SU-DHL-6 (cell line): ENCODE results near the gene COBL.
A peak's percentile ranks its signal among the peaks of the same experiment; 100 is the strongest.

ENCODE experiments used
- H2AFZ ChIP-seq: fragments of 200-600 bp; sonication (generic); 2 replicates; pipeline ENCODE4 v1.6.1; 2014; ENCODE audit warnings: low read depth, mild to moderate bottlenecking, moderate library complexity, mixed read lengths, antibody characterized with exemption, low read length; ENCODE audit not compliant: severe bottlenecking
- H3F3A ChIP-seq: fragments of 200-600 bp; shearing (Covaris generic); 2 replicates; pipeline ENCODE4 v1.6.0; 2016; ENCODE audit warnings: antibody characterized with exemption, mild to moderate bottlenecking; ENCODE audit not compliant: insufficient read depth
- H3K27ac ChIP-seq: fragments of 200-600 bp; sonication (generic); 2 replicates; pipeline ENCODE4 v1.5.1; 2016; ENCODE audit warnings: low read depth, mild to moderate bottlenecking, low read length, moderate library complexity, mixed read lengths
- H3K27me3 ChIP-seq: fragments of 200-600 bp; sonication (generic), shearing (Covaris generic); 2 replicates; pipeline ENCODE4 v1.6.0; 2014; ENCODE audit warnings: mild to moderate bottlenecking, low read length
- H3K36me3 ChIP-seq: fragments of 200-600 bp; sonication (generic); 2 replicates; pipeline ENCODE4 v1.6.1; 2014; ENCODE audit warnings: mild to moderate bottlenecking, low read length, mixed read lengths
- H3K4me2 ChIP-seq: fragments of 300-600, 200-600 bp; shearing (Covaris generic), sonication (generic); 2 replicates; pipeline ENCODE4 v1.6.0; 2014; ENCODE audit warnings: low read length, low read depth, mild to moderate bottlenecking; ENCODE audit not compliant: poor library complexity, severe bottlenecking
- H3K4me3 ChIP-seq: fragments of 200-600 bp; sonication (generic); 2 replicates; pipeline ENCODE4 v1.5.1; 2014; ENCODE audit warnings: antibody characterized with exemption, low read length, mild to moderate bottlenecking, mixed read lengths; ENCODE audit not compliant: insufficient read depth, poor library complexity, severe bottlenecking
- H3K79me2 ChIP-seq: fragments of 200-600 bp; sonication (generic); 2 replicates; pipeline ENCODE4 v1.6.1; 2014; ENCODE audit warnings: mild to moderate bottlenecking, low read length, moderate library complexity; ENCODE audit not compliant: insufficient read depth
- H3K9ac ChIP-seq: fragments of 200-600 bp; sonication (generic); 2 replicates; pipeline ENCODE4 v1.7.0; 2014; ENCODE audit warnings: mild to moderate bottlenecking, low read length
- H3K9me2 ChIP-seq: fragments of 200-600 bp; sonication (generic); replicated peaks from 2 replicates; pipeline ENCODE4 v1.6.1; 2014; ENCODE audit warnings: low read length; ENCODE audit not compliant: insufficient read depth
- H3K9me3 ChIP-seq: fragments of 200-600 bp; sonication (generic); 2 replicates; pipeline ENCODE4 v1.6.1; 2014; ENCODE audit warnings: low read length, mixed read lengths; ENCODE audit not compliant: insufficient read depth
- H4K20me1 ChIP-seq: fragments of 200-600 bp; sonication (generic); 2 replicates; pipeline ENCODE4 v1.6.1; 2014; ENCODE audit warnings: low read depth, mild to moderate bottlenecking, antibody characterized with exemption, low read length, moderate library complexity, mixed read lengths
- EZH2phosphoT487 ChIP-seq: fragments of 200-600 bp; sonication (generic), shearing (Covaris generic); conservative IDR thresholded peaks from 2 replicates; pipeline ENCODE4 v1.6.1; 2018; ENCODE audit warnings: mild to moderate bottlenecking, antibody characterized with exemption, low read length, moderate library complexity, mixed read lengths
- TF ChIP-seq, protein P1 (sequence below): fragments of 200-600 bp; sonication (generic); IDR thresholded peaks from one replicate; pipeline ENCODE4 v1.5.1; 2017; ENCODE audit warnings: antibody characterized with exemption, mild to moderate bottlenecking, low read length, moderate library complexity; ENCODE audit not compliant: insufficient read depth, poor library complexity, severe bottlenecking

Gene COBL

GRCh38 chr7:51189777-51190176, 126.8 kb downstream of the COBL start:
- H3K4me3 ChIP-seq = no peak overlapping the region
- H3K9me3 ChIP-seq = no peaks in the 10 kb centered on the region
- no peaks in the 10 kb centered on the region for H3K36me3 ChIP-seq
- no peaks in the 10 kb centered on the region for H3K79me2 ChIP-seq
- H2AFZ ChIP-seq = no peak overlapping the region
- H3K9ac ChIP-seq = no peak overlapping the region
- TF ChIP-seq, protein P1, sequence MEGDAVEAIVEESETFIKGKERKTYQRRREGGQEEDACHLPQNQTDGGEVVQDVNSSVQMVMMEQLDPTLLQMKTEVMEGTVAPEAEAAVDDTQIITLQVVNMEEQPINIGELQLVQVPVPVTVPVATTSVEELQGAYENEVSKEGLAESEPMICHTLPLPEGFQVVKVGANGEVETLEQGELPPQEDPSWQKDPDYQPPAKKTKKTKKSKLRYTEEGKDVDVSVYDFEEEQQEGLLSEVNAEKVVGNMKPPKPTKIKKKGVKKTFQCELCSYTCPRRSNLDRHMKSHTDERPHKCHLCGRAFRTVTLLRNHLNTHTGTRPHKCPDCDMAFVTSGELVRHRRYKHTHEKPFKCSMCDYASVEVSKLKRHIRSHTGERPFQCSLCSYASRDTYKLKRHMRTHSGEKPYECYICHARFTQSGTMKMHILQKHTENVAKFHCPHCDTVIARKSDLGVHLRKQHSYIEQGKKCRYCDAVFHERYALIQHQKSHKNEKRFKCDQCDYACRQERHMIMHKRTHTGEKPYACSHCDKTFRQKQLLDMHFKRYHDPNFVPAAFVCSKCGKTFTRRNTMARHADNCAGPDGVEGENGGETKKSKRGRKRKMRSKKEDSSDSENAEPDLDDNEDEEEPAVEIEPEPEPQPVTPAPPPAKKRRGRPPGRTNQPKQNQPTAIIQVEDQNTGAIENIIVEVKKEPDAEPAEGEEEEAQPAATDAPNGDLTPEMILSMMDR = no peak
- TF ChIP-seq EZH2phosphoT487 = no peak
- H3F3A ChIP-seq = no peaks in the 10 kb centered on the region
- no peak overlapping the region for H3K4me2 ChIP-seq
- no peaks in the 10 kb centered on the region for H4K20me1 ChIP-seq
- no peaks in the 10 kb centered on the region for H3K27me3 ChIP-seq
- no peak overlapping the region for H3K27ac ChIP-seq
- no peaks in the 10 kb centered on the region for H3K9me2 ChIP-seq

GRCh38 chr7:51188987-51189386, 127.6 kb downstream of the COBL start:
- no peaks in the 10 kb centered on the region for H3K79me2 ChIP-seq
- no peak overlapping the region for H3K9ac ChIP-seq
- TF ChIP-seq, protein P1 = no peak
- no peak for TF ChIP-seq EZH2phosphoT487
- H3K36me3 ChIP-seq = no peaks in the 10 kb centered on the region
- no peaks in the 10 kb centered on the region for H3K9me3 ChIP-seq
- no peaks in the 10 kb centered on the region for H3K27me3 ChIP-seq
- H3K9me2 ChIP-seq = no peaks in the 10 kb centered on the region
- H3F3A ChIP-seq = no peaks in the 10 kb centered on the region
- H3K4me3 ChIP-seq = no peak overlapping the region
- no peak overlapping the region for H3K27ac ChIP-seq
- H2AFZ ChIP-seq = no peak overlapping the region
- no peak overlapping the region for H3K4me2 ChIP-seq
- no peaks in the 10 kb centered on the region for H4K20me1 ChIP-seq

GRCh38 chr7:51187941-51188340, 128.7 kb downstream of the COBL start:
- no peaks in the 10 kb centered on the region for H3K36me3 ChIP-seq

More at GRCh38 chr7:51187941-51188340, 128.7 kb downstream of the COBL start:
- no peaks in the 10 kb centered on the region for H3K27me3 ChIP-seq
- no peaks in the 10 kb centered on the region for H4K20me1 ChIP-seq
- H3K4me2 ChIP-seq = no peak overlapping the region
- H3K9ac ChIP-seq = no peak overlapping the region
- H3K9me2 ChIP-seq = no peaks in the 10 kb centered on the region
- H3K4me3 ChIP-seq = no peak overlapping the region
- no peak for TF ChIP-seq EZH2phosphoT487
- TF ChIP-seq, protein P1 = peak; percentile 20
- H3F3A ChIP-seq = no peaks in the 10 kb centered on the region
- no peaks in the 10 kb centered on the region for H3K79me2 ChIP-seq
- H3K27ac ChIP-seq = no peak overlapping the region
- no peaks in the 10 kb centered on the region for H3K9me3 ChIP-seq
- H2AFZ ChIP-seq = no peak overlapping the region
